ENCODE measurements around the gene PYGB.
"Not testable (repeated sequence)": the region's sequence is repeated elsewhere in the genome, so short reads cannot be mapped to it uniquely, and the experiment has no call there.

Gene PYGB

GRCh38 chr20:25296094-25297093, 48.5 kb downstream of the PYGB start:
- DNase-seq, result peak; percentile 41

GRCh38 chr20:25297141-25297905, 49.4 kb downstream of the PYGB start:
- no peak for DNase-seq

- no peak for DNase-seq
These were observed 51.9 kb downstream of the PYGB start for GRCh38 chr20:25299806-25300205.

- no peak for DNase-seq
These were observed 52.7 kb downstream of the PYGB start for GRCh38 chr20:25300496-25301170.

GRCh38 chr20:25301357-25301920, 53.6 kb downstream of the PYGB start:
- no peak for DNase-seq

GRCh38 chr20:25302596-25302995, 54.7 kb downstream of the PYGB start:
- no peak for DNase-seq

- no peak for DNase-seq
These were observed 55.6 kb downstream of the PYGB start for GRCh38 chr20:25303292-25304024.

- no peak for DNase-seq
These were observed 56.2 kb downstream of the PYGB start for GRCh38 chr20:25304025-25304549.

- no peak for DNase-seq
These were observed 59.4 kb downstream of the PYGB start for GRCh38 chr20:25306991-25307903.

GRCh38 chr20:25308083-25308491, 60.2 kb downstream of the PYGB start:
- no peak for DNase-seq

GRCh38 chr20:25308671-25309394, 60.9 kb downstream of the PYGB start:
- no peak for DNase-seq

- peak; percentile 16 for DNase-seq
These were observed 61.7 kb downstream of the PYGB start for GRCh38 chr20:25309395-25310267.

GRCh38 chr20:25310268-25310920, 62.5 kb downstream of the PYGB start:
- DNase-seq, result peak; percentile 65

GRCh38 chr20:25310921-25311728, 63.2 kb downstream of the PYGB start:
- no peak for DNase-seq

GRCh38 chr20:25312716-25313115, 64.8 kb downstream of the PYGB start:
- not testable (repeated sequence) for DNase-seq

GRCh38 chr20:25313593-25313992, 65.7 kb downstream of the PYGB start:
- no peak for DNase-seq
